ENCODE measurements around the gene ZNF541. TPM values are rescaled to one million over a fixed set of nuclear protein-coding genes. Genes with fewer than 3 reads are reported as not detected.
"Not testable (repeated sequence)": the region's sequence is repeated elsewhere in the genome, so short reads cannot be mapped to it uniquely, and the experiment has no call there.

Gene ZNF541
- total RNA-seq, 1 donor from 2014 or later = not detected

GRCh38 chr19:47595944-47596343 is 23.0 kb upstream of the ZNF541 start:
- no peak for TF ChIP-seq CTCF (conservative IDR thresholded peaks at IDR 0.05; ENCODE audit: low read depth, low read length)
- H3K4me3 ChIP-seq (ENCODE audit: low read depth, low read length) = no peak overlapping the region
- DNase-seq (ENCODE audit: low read depth) = no peak

- no peak for TF ChIP-seq CTCF (conservative IDR thresholded peaks at IDR 0.05; ENCODE audit: low read depth, low read length)
- H3K4me3 ChIP-seq (ENCODE audit: low read depth, low read length) = no peak overlapping the region
- DNase-seq (ENCODE audit: low read depth) = no peak
Measured at GRCh38 chr19:47593860-47594259, 20.9 kb upstream of the ZNF541 start.

GRCh38 chr19:47589824-47590223 is 16.9 kb upstream of the ZNF541 start:
- TF ChIP-seq CTCF (conservative IDR thresholded peaks at IDR 0.05; ENCODE audit: low read depth, low read length) = no peak
- DNase-seq (ENCODE audit: low read depth) = no peak

GRCh38 chr19:47587295-47587694 is 14.3 kb upstream of the ZNF541 start:
- H3K4me3 ChIP-seq (ENCODE audit: low read depth, low read length) = no peak overlapping the region
- DNase-seq (ENCODE audit: low read depth) = no peak
- no peak for TF ChIP-seq CTCF (conservative IDR thresholded peaks at IDR 0.05; ENCODE audit: low read depth, low read length)

More at GRCh38 chr19:47589824-47590223, 16.9 kb upstream of the ZNF541 start:
- H3K4me3 ChIP-seq (ENCODE audit: low read depth, low read length) = no peak overlapping the region

- not testable (repeated sequence) for DNase-seq (ENCODE audit: low read depth)
Measured at GRCh38 chr19:47583161-47583560, 10.2 kb upstream of the ZNF541 start.

GRCh38 chr19:47582320-47582909 is 9.5 kb upstream of the ZNF541 start:
- no peak for TF ChIP-seq CTCF (conservative IDR thresholded peaks at IDR 0.05; ENCODE audit: low read depth, low read length)
- no peak overlapping the region for H3K4me3 ChIP-seq (ENCODE audit: low read depth, low read length)

More at GRCh38 chr19:47583161-47583560, 10.2 kb upstream of the ZNF541 start:
- H3K4me3 ChIP-seq (ENCODE audit: low read depth, low read length) = not testable (repeated sequence)

GRCh38 chr19:47581605-47582319 is 8.8 kb upstream of the ZNF541 start:
- no peak for DNase-seq (ENCODE audit: low read depth)
- no peak overlapping the region for H3K4me3 ChIP-seq (ENCODE audit: low read depth, low read length)
- no peak for TF ChIP-seq CTCF (conservative IDR thresholded peaks at IDR 0.05; ENCODE audit: low read depth, low read length)

More at GRCh38 chr19:47582320-47582909, 9.5 kb upstream of the ZNF541 start:
- DNase-seq (ENCODE audit: low read depth) = no peak
